Measurements from ENCODE around the gene PLEKHG4B.

DNA sequence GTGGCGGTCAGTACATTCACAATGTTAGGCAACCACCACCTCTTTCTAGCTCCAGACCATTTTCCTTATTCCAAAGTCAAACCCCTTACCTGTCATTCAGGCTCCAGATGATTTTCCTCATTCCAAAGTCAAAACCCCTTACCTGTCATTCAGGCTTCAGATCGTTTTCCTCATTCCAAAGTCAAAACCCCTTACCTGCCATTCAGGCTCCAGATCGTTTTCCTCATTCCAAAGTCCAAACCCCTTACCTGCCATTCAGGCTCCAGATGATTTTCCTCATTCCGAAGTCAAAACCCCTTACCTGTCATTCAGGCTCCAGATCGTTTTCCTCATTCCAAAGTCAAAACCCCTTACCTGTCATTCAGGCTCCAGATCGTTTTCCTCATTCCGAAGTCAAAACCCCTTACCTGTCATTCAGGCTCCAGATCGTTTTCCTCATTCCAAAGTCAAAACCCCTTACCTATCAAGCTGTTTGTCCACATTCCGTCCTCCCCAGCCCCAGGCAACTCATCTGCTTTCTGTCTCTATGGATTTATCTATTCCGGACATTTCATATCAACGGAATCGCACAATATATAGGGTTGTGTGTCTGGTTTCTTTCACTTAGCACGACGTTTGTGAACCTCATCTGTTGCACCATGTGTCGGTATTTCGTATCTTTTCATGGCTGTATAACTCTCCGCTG lies 5.2 kb downstream of the PLEKHG4B start:
- TF ChIP-seq POLR2A (IDR thresholded peaks at IDR 0.05; ENCODE audit: low read depth, low read length) (no peak), TAF1 (IDR thresholded peaks at IDR 0.05; ENCODE audit: low read depth, low read length) (no peak), POLR2AphosphoS5 (IDR thresholded peaks at IDR 0.05; ENCODE audit: low read depth, low read length) (no peak), PAX5 (IDR thresholded peaks at IDR 0.05; ENCODE audit: insufficient read depth, low read length, severe bottlenecking) (no peak), POU2F2 (IDR thresholded peaks at IDR 0.05; ENCODE audit: low read depth, low read length) (no peak)
